ENCODE measurements around the gene GOLGA3. TPM values are rescaled to one million over a fixed set of nuclear protein-coding genes. Genes with fewer than 3 reads are reported as not detected.

The GOLGA3 gene
- total and polyA plus RNA-seq, 2 donors from 2014 or later: 7.7 to 53.0 TPM

GRCh38 chr12:132804426-132804861, 24.2 kb downstream of the GOLGA3 start:
- FAIRE-seq (no peak), DNase-seq (peak in 1 of 5 donors; percentile 84)
- intact Hi-C loops (cut with DNase I): no loop called here
- peaks cover 0 to 62% (median 38%) of the 10 kb centered on the region in 3 donors for H3K36me3 ChIP-seq (ENCODE audit: control insufficient read depth in 2 of 3, insufficient read depth in 3 of 3, low read length in 3 of 3)
- H3K4me1 ChIP-seq (ENCODE audit: control insufficient read depth in 2 of 3, insufficient read depth in 2 of 3, low read depth in 1 of 3, low read length in 3 of 3): no peaks in the 10 kb centered on the region
- no peaks in the 10 kb centered on the region for H3K9me3 ChIP-seq (ENCODE audit: control insufficient read depth in 2 of 3, insufficient read depth in 1 of 3, low read length in 3 of 3)
- H3K9ac ChIP-seq (ENCODE audit: low read length in 3 of 3): no peak overlapping the region
- TF ChIP-seq, protein P1, sequence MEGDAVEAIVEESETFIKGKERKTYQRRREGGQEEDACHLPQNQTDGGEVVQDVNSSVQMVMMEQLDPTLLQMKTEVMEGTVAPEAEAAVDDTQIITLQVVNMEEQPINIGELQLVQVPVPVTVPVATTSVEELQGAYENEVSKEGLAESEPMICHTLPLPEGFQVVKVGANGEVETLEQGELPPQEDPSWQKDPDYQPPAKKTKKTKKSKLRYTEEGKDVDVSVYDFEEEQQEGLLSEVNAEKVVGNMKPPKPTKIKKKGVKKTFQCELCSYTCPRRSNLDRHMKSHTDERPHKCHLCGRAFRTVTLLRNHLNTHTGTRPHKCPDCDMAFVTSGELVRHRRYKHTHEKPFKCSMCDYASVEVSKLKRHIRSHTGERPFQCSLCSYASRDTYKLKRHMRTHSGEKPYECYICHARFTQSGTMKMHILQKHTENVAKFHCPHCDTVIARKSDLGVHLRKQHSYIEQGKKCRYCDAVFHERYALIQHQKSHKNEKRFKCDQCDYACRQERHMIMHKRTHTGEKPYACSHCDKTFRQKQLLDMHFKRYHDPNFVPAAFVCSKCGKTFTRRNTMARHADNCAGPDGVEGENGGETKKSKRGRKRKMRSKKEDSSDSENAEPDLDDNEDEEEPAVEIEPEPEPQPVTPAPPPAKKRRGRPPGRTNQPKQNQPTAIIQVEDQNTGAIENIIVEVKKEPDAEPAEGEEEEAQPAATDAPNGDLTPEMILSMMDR (IDR thresholded peaks at IDR 0.05; ENCODE audit: borderline replicate concordance, extremely low read depth, insufficient read depth): no peak
- H3K4me3 ChIP-seq (ENCODE audit: low read length in 3 of 3): no peak overlapping the region
- no peaks in the 10 kb centered on the region for H3K27me3 ChIP-seq (ENCODE audit: control insufficient read depth, insufficient read depth, low read length)
- H3K27ac ChIP-seq (ENCODE audit: low read depth in 2 of 2, low read length in 2 of 2): peak overlapping the region in 1 of 2 donors; percentile 22

GRCh38 chr12:132803888-132804287, 24.8 kb downstream of the GOLGA3 start:
- no peak for DNase-seq
- H3K27me3 ChIP-seq (ENCODE audit: control insufficient read depth, insufficient read depth, low read length): no peaks in the 10 kb centered on the region
- no peak for FAIRE-seq
- peaks cover 2 to 68% (median 43%) of the 10 kb centered on the region in 3 donors for H3K36me3 ChIP-seq (ENCODE audit: control insufficient read depth in 2 of 3, insufficient read depth in 3 of 3, low read length in 3 of 3)
- intact Hi-C loops (cut with DNase I): no loop called here
- H3K4me1 ChIP-seq (ENCODE audit: control insufficient read depth in 2 of 3, insufficient read depth in 2 of 3, low read depth in 1 of 3, low read length in 3 of 3): no peaks in the 10 kb centered on the region
- no peaks in the 10 kb centered on the region for H3K9me3 ChIP-seq (ENCODE audit: control insufficient read depth in 2 of 3, insufficient read depth in 1 of 3, low read length in 3 of 3)
- no peak overlapping the region for H3K9ac ChIP-seq (ENCODE audit: low read length in 3 of 3)
- H3K4me3 ChIP-seq (ENCODE audit: low read length in 3 of 3): no peak overlapping the region
- H3K27ac ChIP-seq (ENCODE audit: low read depth in 2 of 2, low read length in 2 of 2): peak overlapping the region in 1 of 2 donors; percentile 22
- TF ChIP-seq, protein P1 (IDR thresholded peaks at IDR 0.05; ENCODE audit: borderline replicate concordance, extremely low read depth, insufficient read depth): no peak

GRCh38 chr12:132803125-132803524, 25.5 kb downstream of the GOLGA3 start:
- intact Hi-C loops (cut with DNase I): no loop called here
- no peaks in the 10 kb centered on the region for H3K9me3 ChIP-seq (ENCODE audit: control insufficient read depth in 2 of 3, insufficient read depth in 1 of 3, low read length in 3 of 3)
- TF ChIP-seq, protein P1 (IDR thresholded peaks at IDR 0.05; ENCODE audit: borderline replicate concordance, extremely low read depth, insufficient read depth): no peak
- DNase-seq (no peak), FAIRE-seq (no peak)
- no peaks in the 10 kb centered on the region for H3K4me1 ChIP-seq (ENCODE audit: control insufficient read depth in 2 of 3, insufficient read depth in 2 of 3, low read depth in 1 of 3, low read length in 3 of 3)
- no peaks in the 10 kb centered on the region for H3K27me3 ChIP-seq (ENCODE audit: control insufficient read depth, insufficient read depth, low read length)
- no peak overlapping the region for H3K9ac ChIP-seq (ENCODE audit: low read length in 3 of 3)
- H3K36me3 ChIP-seq (ENCODE audit: control insufficient read depth in 2 of 3, insufficient read depth in 3 of 3, low read length in 3 of 3): peaks cover 2 to 70% (median 43%) of the 10 kb centered on the region in 3 donors
- no peak overlapping the region for H3K27ac ChIP-seq (ENCODE audit: low read depth in 2 of 2, low read length in 2 of 2)
- no peak overlapping the region for H3K4me3 ChIP-seq (ENCODE audit: low read length in 3 of 3)

DNA sequence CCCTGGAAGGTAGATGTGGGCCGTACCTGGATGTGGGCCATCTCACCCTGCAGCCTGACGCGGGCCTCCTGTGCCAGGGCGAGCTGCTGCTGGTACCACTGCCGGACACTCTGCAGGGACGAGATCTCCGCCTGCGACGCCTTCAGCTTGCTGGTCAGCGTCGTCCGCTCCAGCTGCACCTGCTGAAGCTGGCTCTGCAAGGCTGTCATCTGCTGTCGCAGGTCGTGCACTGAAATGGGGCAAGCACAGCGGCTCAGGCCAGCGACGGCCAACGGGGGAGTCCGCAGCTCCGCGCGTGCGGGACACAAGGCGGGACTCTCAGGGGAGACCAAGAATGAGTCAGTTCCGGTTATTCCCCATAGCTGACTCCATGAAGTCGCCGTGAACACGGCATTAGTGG, 26.9 kb downstream of the GOLGA3 start:
- DNase-seq: no peak
- Histone ChIP-seq H3K4me3 (ENCODE audit: low read length in 3 of 3) (no peak overlapping the region), H3K27ac (ENCODE audit: low read depth in 2 of 2, low read length in 2 of 2) (no peak overlapping the region), H3K9ac (ENCODE audit: low read length in 3 of 3) (no peak overlapping the region), H3K9me3 (ENCODE audit: control insufficient read depth in 2 of 3, insufficient read depth in 1 of 3, low read length in 3 of 3) (no peaks in the 10 kb centered on the region), H3K4me1 (ENCODE audit: control insufficient read depth in 2 of 3, insufficient read depth in 2 of 3, low read depth in 1 of 3, low read length in 3 of 3) (no peaks in the 10 kb centered on the region), H3K27me3 (ENCODE audit: control insufficient read depth, insufficient read depth, low read length) (no peaks in the 10 kb centered on the region), H3K36me3 (ENCODE audit: control insufficient read depth in 2 of 3, insufficient read depth in 3 of 3, low read length in 3 of 3) (peaks cover 2 to 68% (median 40%) of the 10 kb centered on the region in 3 donors)
- intact Hi-C loops (cut with DNase I): no loop called here
- FAIRE-seq: no peak
- TF ChIP-seq, protein P1 (IDR thresholded peaks at IDR 0.05; ENCODE audit: borderline replicate concordance, extremely low read depth, insufficient read depth): no peak
